ENCODE data around the gene MCC.
A peak's percentile ranks its signal among the peaks of the same experiment; 100 is the strongest.

MCC gene

GRCh38 chr5:113218906-113219517, 269.2 kb downstream of the MCC start:
- DNase-seq (ENCODE audit: extremely low spot score), result no peak
- TF ChIP-seq SUZ12 (IDR thresholded peaks at IDR 0.05) (no peak), FOXA1 (IDR thresholded peaks at IDR 0.05) (no peak), HDGF (IDR thresholded peaks at IDR 0.05; ENCODE audit: borderline replicate concordance) (no peak), NFRKB (IDR thresholded peaks at IDR 0.05) (no peak), L3MBTL2 (conservative IDR thresholded peaks at IDR 0.05) (no peak), TARDBP (IDR thresholded peaks at IDR 0.05) (no peak), LEF1 (IDR thresholded peaks at IDR 0.05; ENCODE audit: borderline replicate concordance) (no peak), ARNT (IDR thresholded peaks at IDR 0.05) (no peak), FOXM1 (IDR thresholded peaks at IDR 0.05; ENCODE audit: borderline replicate concordance) (no peak), CTBP1 (IDR thresholded peaks at IDR 0.05; ENCODE audit: borderline replicate concordance) (no peak), ELF4 (IDR thresholded peaks at IDR 0.05) (no peak), SP1 (IDR thresholded peaks at IDR 0.05) (no peak), ZNF384 (IDR thresholded peaks at IDR 0.05) (no peak), BHLHE40 (IDR thresholded peaks at IDR 0.05; ENCODE audit: borderline replicate concordance) (no peak), FOXK2 (IDR thresholded peaks at IDR 0.05) (no peak)
- TF ChIP-seq, protein P1, sequence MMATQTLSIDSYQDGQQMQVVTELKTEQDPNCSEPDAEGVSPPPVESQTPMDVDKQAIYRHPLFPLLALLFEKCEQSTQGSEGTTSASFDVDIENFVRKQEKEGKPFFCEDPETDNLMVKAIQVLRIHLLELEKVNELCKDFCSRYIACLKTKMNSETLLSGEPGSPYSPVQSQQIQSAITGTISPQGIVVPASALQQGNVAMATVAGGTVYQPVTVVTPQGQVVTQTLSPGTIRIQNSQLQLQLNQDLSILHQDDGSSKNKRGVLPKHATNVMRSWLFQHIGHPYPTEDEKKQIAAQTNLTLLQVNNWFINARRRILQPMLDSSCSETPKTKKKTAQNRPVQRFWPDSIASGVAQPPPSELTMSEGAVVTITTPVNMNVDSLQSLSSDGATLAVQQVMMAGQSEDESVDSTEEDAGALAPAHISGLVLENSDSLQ (IDR thresholded peaks at IDR 0.05), result no peak
- POLR2A ChIA-PET, result interaction anchor here (1.0 to 1.5 kb wide), 3 partner anchors 41 to 243 kb away, joined by 3 to 4 read pairs (median 3); partner anchors contain the start of gene DCP2
- CTCF ChIA-PET, result no interaction called here

DNA sequence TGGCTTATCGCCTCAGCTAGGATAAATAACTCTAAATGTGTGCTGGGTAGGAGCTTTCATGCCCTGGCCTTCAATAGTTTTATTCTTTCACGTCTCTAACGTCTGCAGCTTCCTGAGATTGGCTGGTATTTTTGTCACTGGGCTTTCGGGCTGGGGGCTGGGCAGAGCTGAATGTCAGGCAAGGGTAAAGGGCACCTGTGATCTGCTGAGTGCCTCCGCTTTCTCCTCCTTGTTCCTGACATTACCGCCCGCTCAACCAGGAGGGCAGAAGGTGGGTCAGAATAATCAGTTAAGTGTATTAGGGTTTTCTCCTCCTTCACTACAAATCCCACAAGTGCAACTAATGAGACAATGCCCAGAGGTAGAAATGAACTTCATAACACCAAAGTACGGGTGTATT, 270.1 kb downstream of the MCC start:
- DNase-seq (ENCODE audit: extremely low spot score), result no peak
- ChIA-PET POLR2A (interaction anchor here (1.0 to 1.5 kb wide), 3 partner anchors 42 to 242 kb away, joined by 3 to 4 read pairs (median 3); partner anchors contain the start of gene DCP2), CTCF (interaction anchor here (0.7 kb wide), 1 partner anchor 219 kb away, joined by 3 read pairs; no protein-coding TSS in a partner anchor)
- TF ChIP-seq FOXK2 (IDR thresholded peaks at IDR 0.05) (no peak), TARDBP (IDR thresholded peaks at IDR 0.05) (no peak), SP1 (IDR thresholded peaks at IDR 0.05) (no peak), CTBP1 (IDR thresholded peaks at IDR 0.05; ENCODE audit: borderline replicate concordance) (no peak)
- TF ChIP-seq, protein P1 (IDR thresholded peaks at IDR 0.05), result no peak

- ChIA-PET POLR2A (interaction anchor here (1.0 to 1.5 kb wide), 3 partner anchors 43 to 77 kb away, joined by 3 to 4 read pairs (median 3); no protein-coding TSS in a partner anchor), CTCF (interaction anchor here (0.7 kb wide), 1 partner anchor 218 kb away, joined by 3 read pairs; no protein-coding TSS in a partner anchor)
- DNase-seq (ENCODE audit: extremely low spot score), result no peak
- TF ChIP-seq, protein P1 (IDR thresholded peaks at IDR 0.05), result peak; percentile 60
- TF ChIP-seq NFRKB (IDR thresholded peaks at IDR 0.05), result no peak
Measured at GRCh38 chr5:113217619-113218184, 270.6 kb downstream of the MCC start.

DNA sequence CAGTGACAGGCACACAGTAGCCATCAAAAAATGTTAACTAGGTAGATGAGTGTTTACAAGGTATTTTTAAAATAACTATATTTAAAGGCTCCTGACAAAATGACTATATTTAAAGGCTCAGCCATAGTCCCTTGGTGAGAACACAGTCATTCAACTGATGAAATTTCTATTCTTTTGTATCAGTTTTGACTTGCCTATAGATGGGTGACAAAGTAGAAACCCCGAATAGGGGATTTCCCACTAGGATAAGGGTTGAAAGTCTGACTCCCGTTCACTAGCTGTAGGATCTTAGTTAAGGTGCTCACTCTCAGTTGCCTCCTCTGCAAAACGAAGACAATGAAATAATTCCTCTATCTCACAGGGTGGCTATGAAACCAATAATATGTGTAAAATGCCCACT, 271.7 kb downstream of the MCC start:
- no peak for DNase-seq (ENCODE audit: extremely low spot score)
- ChIA-PET CTCF (no interaction called here), POLR2A (no interaction called here)
- no peak for TF ChIP-seq FOXA1 (IDR thresholded peaks at IDR 0.05)
- no peak for TF ChIP-seq SP1 (IDR thresholded peaks at IDR 0.05)
- no peak for TF ChIP-seq SUZ12 (IDR thresholded peaks at IDR 0.05)
- no peak for TF ChIP-seq FOXM1 (IDR thresholded peaks at IDR 0.05; ENCODE audit: borderline replicate concordance)
- TF ChIP-seq, protein P1 (IDR thresholded peaks at IDR 0.05), result no peak
- TF ChIP-seq TARDBP (IDR thresholded peaks at IDR 0.05), result no peak
- no peak for TF ChIP-seq HDGF (IDR thresholded peaks at IDR 0.05; ENCODE audit: borderline replicate concordance)
- no peak for TF ChIP-seq L3MBTL2 (conservative IDR thresholded peaks at IDR 0.05)

GRCh38 chr5:113215401-113216060, 272.7 kb downstream of the MCC start:
- CTCF ChIA-PET, result no interaction called here
- no peak for TF ChIP-seq ARNT (IDR thresholded peaks at IDR 0.05)
- TF ChIP-seq, protein P1 (IDR thresholded peaks at IDR 0.05), result no peak
- DNase-seq (ENCODE audit: extremely low spot score), result no peak
- POLR2A ChIA-PET, result no interaction called here
